Measurements from ENCODE around the gene BTBD1.

Gene BTBD1

GRCh38 chr15:83100097-83100646 is 33.1 kb upstream of the BTBD1 start:
- H3K79me2 ChIP-seq (ENCODE audit: control insufficient read depth, insufficient read depth, low read length, poor library complexity), result no peaks in the 10 kb centered on the region
- H2BK5ac ChIP-seq (ENCODE audit: low read depth, low read length, poor library complexity), result no peak overlapping the region
- H3K36me3 ChIP-seq (ENCODE audit: control insufficient read depth in 1 of 2, insufficient read depth in 2 of 2, low read length in 2 of 2), result no peaks in the 10 kb centered on the region
- H3K4me1 ChIP-seq (ENCODE audit: control insufficient read depth in 1 of 2, insufficient read depth in 2 of 2, low read length in 2 of 2), result no peaks in the 10 kb centered on the region
- no peaks in the 10 kb centered on the region for H3K9me3 ChIP-seq (ENCODE audit: insufficient read depth, low read depth, low read length)
- H3K9ac ChIP-seq (ENCODE audit: low read length), result no peak overlapping the region
- no peak overlapping the region for H2AFZ ChIP-seq (ENCODE audit: insufficient read depth, low read length, poor library complexity)
- no peak overlapping the region for H4K91ac ChIP-seq (ENCODE audit: low read depth, low read length)
- no peak overlapping the region for H3K4ac ChIP-seq (ENCODE audit: low read depth, low read length)
- H3K18ac ChIP-seq (ENCODE audit: low read length), result no peak overlapping the region
- H4K8ac ChIP-seq (ENCODE audit: low read depth, low read length), result no peak overlapping the region
- peak in 1 of 2 donors; percentile 6 for DNase-seq
- H3K14ac ChIP-seq (ENCODE audit: low read length), result no peak overlapping the region
- no peak overlapping the region for H3K4me2 ChIP-seq (ENCODE audit: low read length)
- no peak overlapping the region for H3K27ac ChIP-seq (ENCODE audit: low read depth, low read length)
- H2AK5ac ChIP-seq (ENCODE audit: low read length), result no peak overlapping the region
- no CpG with 5 or more reads among the region's 2 CpGs for WGBS (ENCODE audit: extremely low coverage, insufficient coverage, insufficient read length)
- H2BK120ac ChIP-seq (ENCODE audit: insufficient read depth, low read length, poor library complexity), result no peak overlapping the region
- H3K4me3 ChIP-seq (ENCODE audit: low read depth, low read length), result no peak overlapping the region
- H3K23ac ChIP-seq (ENCODE audit: low read length), result no peak overlapping the region
- H3K79me1 ChIP-seq (ENCODE audit: low read length), result no peaks in the 10 kb centered on the region
- H2BK12ac ChIP-seq (ENCODE audit: low read length), result no peak overlapping the region
- H4K12ac ChIP-seq (ENCODE audit: low read depth, low read length), result no peak overlapping the region
- H3K27me3 ChIP-seq (ENCODE audit: insufficient read depth, low read length), result peaks cover 2% of the 10 kb centered on the region

- Histone ChIP-seq H4K8ac (ENCODE audit: low read depth, low read length) (no peak overlapping the region), H3K4ac (ENCODE audit: low read depth, low read length) (no peak overlapping the region), H3K27ac (ENCODE audit: low read depth, low read length) (no peak overlapping the region), H3K36me3 (ENCODE audit: control insufficient read depth in 1 of 2, insufficient read depth in 2 of 2, low read length in 2 of 2) (no peaks in the 10 kb centered on the region), H3K79me2 (ENCODE audit: control insufficient read depth, insufficient read depth, low read length, poor library complexity) (no peaks in the 10 kb centered on the region), H2BK5ac (ENCODE audit: low read depth, low read length, poor library complexity) (no peak overlapping the region), H3K9me3 (ENCODE audit: insufficient read depth, low read depth, low read length) (no peaks in the 10 kb centered on the region), H3K4me1 (ENCODE audit: control insufficient read depth in 1 of 2, insufficient read depth in 2 of 2, low read length in 2 of 2) (no peaks in the 10 kb centered on the region), H3K27me3 (ENCODE audit: insufficient read depth, low read length) (peaks cover 2% of the 10 kb centered on the region), H3K14ac (ENCODE audit: low read length) (no peak overlapping the region), H2AK5ac (ENCODE audit: low read length) (no peak overlapping the region), H3K18ac (ENCODE audit: low read length) (no peak overlapping the region), H2BK120ac (ENCODE audit: insufficient read depth, low read length, poor library complexity) (no peak overlapping the region), H3K4me2 (ENCODE audit: low read length) (no peak overlapping the region), H4K91ac (ENCODE audit: low read depth, low read length) (no peak overlapping the region), H3K79me1 (ENCODE audit: low read length) (no peaks in the 10 kb centered on the region), H3K23ac (ENCODE audit: low read length) (no peak overlapping the region), H2BK12ac (ENCODE audit: low read length) (no peak overlapping the region), H4K12ac (ENCODE audit: low read depth, low read length) (no peak overlapping the region), H3K4me3 (ENCODE audit: low read depth, low read length) (no peak overlapping the region), H2AFZ (ENCODE audit: insufficient read depth, low read length, poor library complexity) (no peak overlapping the region), H3K9ac (ENCODE audit: low read length) (no peak overlapping the region)
- DNase-seq, result no peak
- WGBS (ENCODE audit: extremely low coverage, insufficient coverage, insufficient read length), result 100% methylated on average over 2 of the region's 2 CpGs
These were observed 32.2 kb upstream of the BTBD1 start for GRCh38 chr15:83099290-83099689.

- no peak overlapping the region for H3K4me3 ChIP-seq (ENCODE audit: low read depth, low read length)
- no peak overlapping the region for H3K4me2 ChIP-seq (ENCODE audit: low read length)
- H3K79me2 ChIP-seq (ENCODE audit: control insufficient read depth, insufficient read depth, low read length, poor library complexity), result no peaks in the 10 kb centered on the region
- no peak overlapping the region for H2AFZ ChIP-seq (ENCODE audit: insufficient read depth, low read length, poor library complexity)
- H3K36me3 ChIP-seq (ENCODE audit: control insufficient read depth in 1 of 2, insufficient read depth in 2 of 2, low read length in 2 of 2), result no peaks in the 10 kb centered on the region
- no peak overlapping the region for H2BK5ac ChIP-seq (ENCODE audit: low read depth, low read length, poor library complexity)
- H3K14ac ChIP-seq (ENCODE audit: low read length), result no peak overlapping the region
- H3K27me3 ChIP-seq (ENCODE audit: insufficient read depth, low read length), result peaks cover 2% of the 10 kb centered on the region
- no peak overlapping the region for H3K23ac ChIP-seq (ENCODE audit: low read length)
- no peak overlapping the region for H2AK5ac ChIP-seq (ENCODE audit: low read length)
- no peak overlapping the region for H2BK120ac ChIP-seq (ENCODE audit: insufficient read depth, low read length, poor library complexity)
- H3K4me1 ChIP-seq (ENCODE audit: control insufficient read depth in 1 of 2, insufficient read depth in 2 of 2, low read length in 2 of 2), result no peaks in the 10 kb centered on the region
- H4K12ac ChIP-seq (ENCODE audit: low read depth, low read length), result no peak overlapping the region
- no peak overlapping the region for H4K91ac ChIP-seq (ENCODE audit: low read depth, low read length)
- no peak for DNase-seq
- no peak overlapping the region for H3K27ac ChIP-seq (ENCODE audit: low read depth, low read length)
- no peaks in the 10 kb centered on the region for H3K9me3 ChIP-seq (ENCODE audit: insufficient read depth, low read depth, low read length)
- no peak overlapping the region for H3K18ac ChIP-seq (ENCODE audit: low read length)
- no peak overlapping the region for H3K4ac ChIP-seq (ENCODE audit: low read depth, low read length)
- H2BK12ac ChIP-seq (ENCODE audit: low read length), result no peak overlapping the region
- no peak overlapping the region for H3K9ac ChIP-seq (ENCODE audit: low read length)
- no peaks in the 10 kb centered on the region for H3K79me1 ChIP-seq (ENCODE audit: low read length)
- H4K8ac ChIP-seq (ENCODE audit: low read depth, low read length), result no peak overlapping the region
These were observed 31.0 kb upstream of the BTBD1 start for GRCh38 chr15:83098079-83098478.

GRCh38 chr15:83094583-83094982 is 27.5 kb upstream of the BTBD1 start:
- Histone ChIP-seq H4K8ac (ENCODE audit: low read depth, low read length) (no peak overlapping the region), H2BK5ac (ENCODE audit: low read depth, low read length, poor library complexity) (no peak overlapping the region), H3K27me3 (ENCODE audit: insufficient read depth, low read length) (no peaks in the 10 kb centered on the region), H3K27ac (ENCODE audit: low read depth, low read length) (no peak overlapping the region), H3K79me2 (ENCODE audit: control insufficient read depth, insufficient read depth, low read length, poor library complexity) (no peaks in the 10 kb centered on the region), H3K4ac (ENCODE audit: low read depth, low read length) (no peak overlapping the region), H3K23ac (ENCODE audit: low read length) (no peak overlapping the region), H4K91ac (ENCODE audit: low read depth, low read length) (no peak overlapping the region), H2BK120ac (ENCODE audit: insufficient read depth, low read length, poor library complexity) (no peak overlapping the region), H3K9ac (ENCODE audit: low read length) (no peak overlapping the region), H2AFZ (ENCODE audit: insufficient read depth, low read length, poor library complexity) (no peak overlapping the region), H3K9me3 (ENCODE audit: insufficient read depth, low read depth, low read length) (no peaks in the 10 kb centered on the region), H3K4me1 (ENCODE audit: control insufficient read depth in 1 of 2, insufficient read depth in 2 of 2, low read length in 2 of 2) (peaks cover 4 to 7% of the 10 kb centered on the region in 2 experiments), H3K4me3 (ENCODE audit: low read depth, low read length) (no peak overlapping the region), H3K79me1 (ENCODE audit: low read length) (no peaks in the 10 kb centered on the region), H3K14ac (ENCODE audit: low read length) (no peak overlapping the region), H4K12ac (ENCODE audit: low read depth, low read length) (no peak overlapping the region), H3K36me3 (ENCODE audit: control insufficient read depth in 1 of 2, insufficient read depth in 2 of 2, low read length in 2 of 2) (no peaks in the 10 kb centered on the region), H3K18ac (ENCODE audit: low read length) (no peak overlapping the region), H2AK5ac (ENCODE audit: low read length) (no peak overlapping the region), H3K4me2 (ENCODE audit: low read length) (no peak overlapping the region), H2BK12ac (ENCODE audit: low read length) (no peak overlapping the region)
- DNase-seq, result no peak
- no CpG with 5 or more reads among the region's 5 CpGs for WGBS (ENCODE audit: extremely low coverage, insufficient coverage, insufficient read length)

Measured in trophoblast cell (in vitro differentiated cells and primary cell).